ENCODE measurements around the gene STX5. TPM values are rescaled to one million over a fixed set of nuclear protein-coding genes. Genes with fewer than 3 reads are reported as not detected.
"Not testable (repeated sequence)": the region's sequence is repeated elsewhere in the genome, so short reads cannot be mapped to it uniquely, and the experiment has no call there.

STX5 gene
- total and polyA plus RNA-seq, 10 of the 15 experiments (the other 5 are each of a cell fraction or from before 2014, with no cell fraction given): 3.8 to 35.4 (median 27.4) TPM

DNA sequence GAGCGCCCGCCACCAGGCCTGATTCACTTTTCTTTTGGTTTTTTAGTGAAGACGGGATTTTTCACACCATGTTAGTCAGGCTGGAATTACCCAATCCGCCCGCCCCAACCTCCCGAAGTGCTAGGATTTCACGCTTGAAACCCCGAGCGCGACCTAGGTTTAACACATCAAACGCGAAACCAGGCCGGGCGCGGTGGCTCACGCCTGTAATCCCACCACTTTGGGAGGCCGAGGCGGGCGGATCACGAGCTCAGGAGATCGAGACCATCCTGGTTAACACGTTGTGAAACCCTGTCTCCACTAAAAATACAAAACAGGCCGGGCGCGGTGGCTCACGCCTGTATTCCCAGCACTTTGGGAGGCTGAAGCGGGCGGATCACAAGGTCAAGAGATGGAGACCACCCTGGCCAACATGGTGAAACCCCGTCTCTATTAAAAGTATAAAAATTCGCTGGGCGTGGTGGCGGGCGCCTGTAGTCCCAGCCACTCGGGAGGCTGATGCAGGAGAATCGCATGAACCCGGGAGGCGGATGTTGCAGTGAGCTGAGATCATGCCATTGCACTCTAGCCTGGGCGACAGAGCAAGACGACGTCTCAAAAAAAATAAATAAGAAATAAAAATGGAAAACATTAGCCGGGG, 9.0 kb upstream of the STX5 start:
- DNase-seq (ENCODE audit: low read depth, low spot score); H4K20me1 ChIP-seq (ENCODE audit: control insufficient read depth, insufficient read depth); H3K27me3 ChIP-seq (replicated peaks in 1 of 2; ENCODE audit: control insufficient read depth in 2 of 2, insufficient read depth in 2 of 2, low read length in 1 of 2); H3K36me3 ChIP-seq (ENCODE audit: control insufficient read depth in 2 of 2, insufficient read depth in 2 of 2, low read length in 1 of 2); H3K9me3 ChIP-seq (replicated peaks; ENCODE audit: control insufficient read depth, insufficient read depth, low read length); FAIRE-seq; in situ Hi-C loops (cut with MboI); BruUV-seq (replicated peaks); H3K4me1 ChIP-seq (ENCODE audit: control insufficient read depth, insufficient read depth, low read length): not testable (repeated sequence)
- ChIA-PET CTCF (interaction anchor here (0.6 to 3.4 kb wide), 12 partner anchors 10 to 285 kb away, joined by 3 to 28 read pairs (median 4); partner anchors contain the start of gene TMEM179B), POLR2A (interaction anchor here (0.7 to 3.4 kb wide), 26 partner anchors 9 to 296 kb away, joined by 3 to 92 read pairs (median 5); partner anchors contain the start of genes HNRNPUL2, LBHD1, NXF1 and POLR2G), RAD21 (ENCODE audit: unreplicated experiment) (interaction anchor here (0.9 to 2.9 kb wide), 13 partner anchors 9 to 285 kb away, joined by 3 to 31 read pairs (median 4); partner anchors contain the start of genes HNRNPUL2, POLR2G, STX5 and TMEM179B), SMC1A (ENCODE audit: uncharacterized antibody, unreplicated experiment) (interaction anchor here (1.2 to 3.0 kb wide), 8 partner anchors 9 to 176 kb away, joined by 3 to 36 read pairs (median 6); partner anchors contain the start of genes C11orf98, CSKMT, STX5 and TEX54)
- H2AFZ ChIP-seq (ENCODE audit: control insufficient read depth, low read depth, low read length): peak overlapping the region; percentile 48; the same call in 1 of the 2 replicates
- ATAC-seq: peak; percentile 29
- peak overlapping the region; percentile 79 for H3K4me3 ChIP-seq
- peak overlapping the region; percentile 91 for H3K4me2 ChIP-seq (ENCODE audit: control insufficient read depth, insufficient read depth)
- H3K27ac ChIP-seq (ENCODE audit: control insufficient read depth, insufficient read depth): peak overlapping the region; percentile 99
- under 1% methylated on average over 41 of the region's 41 CpGs for WGBS (ENCODE audit: insufficient coverage, insufficient replicate concordance, low lambda C conversion rate, missing lambda C conversion rate)
- H3K9ac ChIP-seq (ENCODE audit: control insufficient read depth, insufficient read depth, low read length): peak overlapping the region; percentile 97
- intact Hi-C loops (cut with micrococcal nuclease; ENCODE audit: unreplicated experiment): loop anchor here (1.0 to 2.0 kb wide), 4 partner anchors 15 to 160 kb away; partner anchors contain the start of genes SLC3A2 and TTC9C
- H3K79me2 ChIP-seq (ENCODE audit: control insufficient read depth, insufficient read depth, low read length): peaks cover 22% of the 10 kb centered on the region
- TF ChIP-seq, protein P1, sequence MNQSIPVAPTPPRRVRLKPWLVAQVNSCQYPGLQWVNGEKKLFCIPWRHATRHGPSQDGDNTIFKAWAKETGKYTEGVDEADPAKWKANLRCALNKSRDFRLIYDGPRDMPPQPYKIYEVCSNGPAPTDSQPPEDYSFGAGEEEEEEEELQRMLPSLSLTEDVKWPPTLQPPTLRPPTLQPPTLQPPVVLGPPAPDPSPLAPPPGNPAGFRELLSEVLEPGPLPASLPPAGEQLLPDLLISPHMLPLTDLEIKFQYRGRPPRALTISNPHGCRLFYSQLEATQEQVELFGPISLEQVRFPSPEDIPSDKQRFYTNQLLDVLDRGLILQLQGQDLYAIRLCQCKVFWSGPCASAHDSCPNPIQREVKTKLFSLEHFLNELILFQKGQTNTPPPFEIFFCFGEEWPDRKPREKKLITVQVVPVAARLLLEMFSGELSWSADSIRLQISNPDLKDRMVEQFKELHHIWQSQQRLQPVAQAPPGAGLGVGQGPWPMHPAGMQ (IDR thresholded peaks at IDR 0.05; ENCODE audit: borderline replicate concordance): peak; percentile 39; the same call in 1 of the 2 replicates
- TF ChIP-seq DPF2 (IDR thresholded peaks at IDR 0.05): peak; percentile 38
- peak in 1 of 2 experiments; percentile 74; a peak in 2 of 4 replicates for TF ChIP-seq BHLHE40 (IDR thresholded peaks at IDR 0.05; ENCODE audit: borderline replicate concordance in 1 of 2, low read depth in 2 of 2, low read length in 1 of 2)
- TF ChIP-seq, protein P2, sequence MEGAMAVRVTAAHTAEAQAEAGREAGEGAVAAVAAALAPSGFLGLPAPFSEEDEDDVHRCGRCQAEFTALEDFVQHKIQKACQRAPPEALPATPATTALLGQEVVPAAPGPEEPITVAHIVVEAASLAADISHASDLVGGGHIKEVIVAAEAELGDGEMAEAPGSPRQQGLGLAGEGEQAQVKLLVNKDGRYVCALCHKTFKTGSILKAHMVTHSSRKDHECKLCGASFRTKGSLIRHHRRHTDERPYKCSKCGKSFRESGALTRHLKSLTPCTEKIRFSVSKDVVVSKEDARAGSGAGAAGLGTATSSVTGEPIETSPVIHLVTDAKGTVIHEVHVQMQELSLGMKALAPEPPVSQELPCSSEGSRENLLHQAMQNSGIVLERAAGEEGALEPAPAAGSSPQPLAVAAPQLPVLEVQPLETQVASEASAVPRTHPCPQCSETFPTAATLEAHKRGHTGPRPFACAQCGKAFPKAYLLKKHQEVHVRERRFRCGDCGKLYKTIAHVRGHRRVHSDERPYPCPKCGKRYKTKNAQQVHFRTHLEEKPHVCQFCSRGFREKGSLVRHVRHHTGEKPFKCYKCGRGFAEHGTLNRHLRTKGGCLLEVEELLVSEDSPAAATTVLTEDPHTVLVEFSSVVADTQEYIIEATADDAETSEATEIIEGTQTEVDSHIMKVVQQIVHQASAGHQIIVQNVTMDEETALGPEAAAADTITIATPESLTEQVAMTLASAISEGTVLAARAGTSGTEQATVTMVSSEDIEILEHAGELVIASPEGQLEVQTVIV (IDR thresholded peaks at IDR 0.05; ENCODE audit: borderline replicate concordance, partially characterized antibody): peak; percentile 31
- TF ChIP-seq POLR2A (IDR thresholded peaks at IDR 0.05; ENCODE audit: low read depth, low read length): 0 out of 2 replicates have a peak, but pooled peaks have one; percentile 9
- TF ChIP-seq, protein P3, sequence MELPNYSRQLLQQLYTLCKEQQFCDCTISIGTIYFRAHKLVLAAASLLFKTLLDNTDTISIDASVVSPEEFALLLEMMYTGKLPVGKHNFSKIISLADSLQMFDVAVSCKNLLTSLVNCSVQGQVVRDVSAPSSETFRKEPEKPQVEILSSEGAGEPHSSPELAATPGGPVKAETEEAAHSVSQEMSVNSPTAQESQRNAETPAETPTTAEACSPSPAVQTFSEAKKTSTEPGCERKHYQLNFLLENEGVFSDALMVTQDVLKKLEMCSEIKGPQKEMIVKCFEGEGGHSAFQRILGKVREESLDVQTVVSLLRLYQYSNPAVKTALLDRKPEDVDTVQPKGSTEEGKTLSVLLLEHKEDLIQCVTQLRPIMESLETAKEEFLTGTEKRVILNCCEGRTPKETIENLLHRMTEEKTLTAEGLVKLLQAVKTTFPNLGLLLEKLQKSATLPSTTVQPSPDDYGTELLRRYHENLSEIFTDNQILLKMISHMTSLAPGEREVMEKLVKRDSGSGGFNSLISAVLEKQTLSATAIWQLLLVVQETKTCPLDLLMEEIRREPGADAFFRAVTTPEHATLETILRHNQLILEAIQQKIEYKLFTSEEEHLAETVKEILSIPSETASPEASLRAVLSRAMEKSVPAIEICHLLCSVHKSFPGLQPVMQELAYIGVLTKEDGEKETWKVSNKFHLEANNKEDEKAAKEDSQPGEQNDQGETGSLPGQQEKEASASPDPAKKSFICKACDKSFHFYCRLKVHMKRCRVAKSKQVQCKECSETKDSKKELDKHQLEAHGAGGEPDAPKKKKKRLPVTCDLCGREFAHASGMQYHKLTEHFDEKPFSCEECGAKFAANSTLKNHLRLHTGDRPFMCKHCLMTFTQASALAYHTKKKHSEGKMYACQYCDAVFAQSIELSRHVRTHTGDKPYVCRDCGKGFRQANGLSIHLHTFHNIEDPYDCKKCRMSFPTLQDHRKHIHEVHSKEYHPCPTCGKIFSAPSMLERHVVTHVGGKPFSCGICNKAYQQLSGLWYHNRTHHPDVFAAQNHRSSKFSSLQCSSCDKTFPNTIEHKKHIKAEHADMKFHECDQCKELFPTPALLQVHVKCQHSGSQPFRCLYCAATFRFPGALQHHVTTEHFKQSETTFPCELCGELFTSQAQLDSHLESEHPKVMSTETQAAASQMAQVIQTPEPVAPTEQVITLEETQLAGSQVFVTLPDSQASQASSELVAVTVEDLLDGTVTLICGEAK (IDR thresholded peaks at IDR 0.05; ENCODE audit: borderline replicate concordance): 0 out of 2 replicates have a peak, but pooled peaks have one; percentile 18
- peak; percentile 66 for TF ChIP-seq SMARCA5 (IDR thresholded peaks at IDR 0.05)
- peak; percentile 61 for TF ChIP-seq GATAD2B (conservative IDR thresholded peaks at IDR 0.05; ENCODE audit: low read depth)
- TF ChIP-seq IKZF2 (IDR thresholded peaks at IDR 0.05): peak in 1 of 2 experiments; percentile 60; a peak in 2 of 4 replicates
- TF ChIP-seq, protein P4, sequence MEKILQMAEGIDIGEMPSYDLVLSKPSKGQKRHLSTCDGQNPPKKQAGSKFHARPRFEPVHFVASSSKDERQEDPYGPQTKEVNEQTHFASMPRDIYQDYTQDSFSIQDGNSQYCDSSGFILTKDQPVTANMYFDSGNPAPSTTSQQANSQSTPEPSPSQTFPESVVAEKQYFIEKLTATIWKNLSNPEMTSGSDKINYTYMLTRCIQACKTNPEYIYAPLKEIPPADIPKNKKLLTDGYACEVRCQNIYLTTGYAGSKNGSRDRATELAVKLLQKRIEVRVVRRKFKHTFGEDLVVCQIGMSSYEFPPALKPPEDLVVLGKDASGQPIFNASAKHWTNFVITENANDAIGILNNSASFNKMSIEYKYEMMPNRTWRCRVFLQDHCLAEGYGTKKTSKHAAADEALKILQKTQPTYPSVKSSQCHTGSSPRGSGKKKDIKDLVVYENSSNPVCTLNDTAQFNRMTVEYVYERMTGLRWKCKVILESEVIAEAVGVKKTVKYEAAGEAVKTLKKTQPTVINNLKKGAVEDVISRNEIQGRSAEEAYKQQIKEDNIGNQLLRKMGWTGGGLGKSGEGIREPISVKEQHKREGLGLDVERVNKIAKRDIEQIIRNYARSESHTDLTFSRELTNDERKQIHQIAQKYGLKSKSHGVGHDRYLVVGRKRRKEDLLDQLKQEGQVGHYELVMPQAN (conservative IDR thresholded peaks at IDR 0.05): 0 out of 2 replicates have a peak, but pooled peaks have one; percentile 14
- TF ChIP-seq PAX8 (IDR thresholded peaks at IDR 0.05): peak; percentile 46
